ENCODE results near the gene SERPINA5.

- TF ChIP-seq CTCF (IDR thresholded peaks at IDR 0.05; ENCODE audit: low read length) (no peak), EZH2phosphoT487 (IDR thresholded peaks at IDR 0.05; ENCODE audit: low read length) (no peak), EZH2 (optimal IDR thresholded peaks at IDR 0.05; ENCODE audit: low read depth, low read length) (no peak)
Observed at GRCh38 chr14:94570002-94570400, 11.2 kb upstream of the SERPINA5 start.
